Vagina (tissue), 2 donors: ENCODE results near the gene ANAPC4.

Experiments
- CTCF ChIP-seq, 3 experiments: fragments of 450-650 bp in 2 of 3; fragments of 200-600 bp in 1 of 3; sonication (generic) in 1 of 3; IDR thresholded peaks; one replicate each; pipeline ENCODE4 v1.5.1; 2017 to 2019; ENCODE audit warnings: antibody characterized with exemption in 3 of 3, mild to moderate bottlenecking in 2 of 3, moderate library complexity in 2 of 3
- POLR2A ChIP-seq, 2 donors: fragments of 450-650 bp; IDR thresholded peaks; one replicate each; pipeline ENCODE4 v1.6.1; 2017; ENCODE audit warnings: antibody characterized with exemption in 2 of 2, mild to moderate bottlenecking in 2 of 2, moderate library complexity in 2 of 2

DNA sequence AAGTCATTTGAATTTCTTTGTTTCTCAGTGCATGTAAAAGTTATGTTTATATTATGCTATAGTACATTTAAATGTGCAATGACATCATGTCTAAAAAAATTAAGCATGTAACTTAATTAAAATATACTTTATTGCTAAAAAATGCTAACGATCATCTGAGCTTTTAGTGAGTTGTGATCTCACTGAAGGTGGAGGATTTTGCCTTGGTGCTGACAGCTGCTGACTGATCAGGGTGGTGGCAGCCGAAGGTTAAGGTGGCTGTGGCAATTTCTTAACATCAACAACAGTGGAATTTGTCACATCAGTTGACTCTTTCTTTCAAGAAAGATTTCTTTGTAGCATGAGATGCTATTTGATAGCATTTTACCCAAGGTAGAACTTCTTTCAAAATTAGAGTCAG lies 6.6 kb downstream of the ANAPC4 start:
- TF ChIP-seq CTCF (IDR thresholded peaks at IDR 0.05) (no peak), POLR2A (IDR thresholded peaks at IDR 0.05) (no peak)
